ENCODE measurements around the gene SEMA4C.

SEMA4C gene

DNA sequence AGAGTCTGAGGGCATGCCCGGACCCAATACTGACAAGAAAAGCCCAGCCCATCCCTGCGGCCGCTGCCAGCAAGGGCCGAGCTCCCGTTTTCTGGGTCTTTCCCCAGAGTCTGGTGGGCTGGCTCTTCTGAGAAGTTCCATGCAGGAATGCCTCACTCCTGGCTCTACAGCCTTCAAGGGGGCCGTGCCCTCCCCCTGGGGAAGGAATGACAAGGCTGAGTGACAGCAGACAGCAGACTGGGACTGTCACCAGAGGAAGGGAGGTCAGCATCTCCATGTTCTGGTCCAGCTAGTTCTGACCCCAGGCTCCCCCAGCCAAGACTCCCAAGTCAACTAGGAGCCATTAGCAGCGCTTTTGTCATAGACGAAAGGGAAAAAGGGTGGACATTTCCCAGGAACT, 13.0 kb upstream of the SEMA4C start:
- TF ChIP-seq CTCF (IDR thresholded peaks at IDR 0.05; ENCODE audit: low read depth, low read length), result no peak
- H3K36me3 ChIP-seq, result no peaks in the 10 kb centered on the region

DNA sequence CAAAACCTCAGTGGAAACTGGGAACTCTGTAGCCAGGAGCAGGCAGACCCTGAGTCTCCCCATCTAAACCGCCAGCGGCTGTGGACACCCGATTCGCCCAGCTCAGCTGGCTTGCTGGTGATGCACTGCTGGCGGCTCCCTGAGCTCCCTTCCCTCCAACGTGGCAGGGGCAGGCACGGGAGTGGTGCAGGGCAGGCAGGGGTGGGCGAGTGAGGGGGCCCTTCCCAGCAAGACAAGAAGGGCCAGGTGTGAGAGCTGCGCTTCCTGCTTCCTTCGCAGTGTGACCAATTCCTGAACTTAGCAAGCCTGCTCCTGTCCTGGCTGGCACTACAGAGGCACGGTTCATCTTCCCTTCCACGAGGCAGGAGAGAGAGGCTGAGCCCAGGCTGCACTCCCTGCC, 12.3 kb upstream of the SEMA4C start:
- no peak for DNase-seq

More for the DNA sequence above, 13.0 kb upstream of the SEMA4C start:
- Histone ChIP-seq H3K9me3 (ENCODE audit: severe bottlenecking) (no peaks in the 10 kb centered on the region), H3K4me3 (ENCODE audit: low read depth, low read length) (no peak overlapping the region), H3K27ac (no peak overlapping the region), H3K27me3 (ENCODE audit: insufficient read depth, low read depth, severe bottlenecking) (no peaks in the 10 kb centered on the region)
- no peak for DNase-seq

DNA sequence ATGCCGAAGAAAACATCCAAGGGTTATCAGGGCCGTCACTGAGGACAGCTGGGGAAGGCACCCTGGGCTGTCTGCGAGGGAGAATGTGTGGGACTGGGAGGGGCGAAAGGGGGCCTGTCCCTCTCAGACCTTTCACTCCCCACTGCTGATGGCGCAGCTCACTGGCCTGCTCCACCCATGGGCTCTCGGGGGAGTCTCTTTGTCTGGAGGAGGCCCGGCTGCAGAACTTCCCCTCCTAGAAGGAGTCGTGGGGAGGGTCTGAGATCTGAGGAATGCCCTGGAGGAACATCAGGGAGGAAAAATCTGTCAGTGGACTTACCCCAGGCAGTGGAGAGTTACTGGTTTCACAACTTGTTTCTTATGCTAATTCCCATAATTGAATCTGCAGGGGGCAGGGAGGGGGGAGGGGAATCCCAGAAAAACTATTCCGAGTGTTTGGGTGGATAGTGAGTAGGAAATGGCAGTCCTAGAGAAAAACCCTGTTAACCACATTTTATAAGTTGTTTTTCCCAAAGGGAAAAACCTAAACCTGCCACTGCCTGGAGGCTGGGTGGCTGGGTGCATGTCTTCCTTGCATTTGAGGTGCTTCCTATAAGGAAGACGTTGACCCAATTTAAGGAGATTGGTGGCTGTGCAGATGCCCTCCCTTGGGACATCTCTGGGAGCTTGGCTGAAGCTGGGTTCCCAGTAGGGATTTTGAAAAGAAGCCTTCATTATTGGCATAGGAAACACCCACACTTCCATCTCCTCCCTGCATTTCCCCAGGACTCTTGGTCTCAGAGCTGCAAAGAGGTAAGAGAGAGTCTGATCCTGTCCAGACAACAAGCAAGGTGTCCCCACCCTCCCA, 11.7 kb upstream of the SEMA4C start:
- DNase-seq, result no peak
- Histone ChIP-seq H3K36me3 (no peaks in the 10 kb centered on the region), H3K27ac (no peak overlapping the region), H3K9me3 (ENCODE audit: severe bottlenecking) (no peaks in the 10 kb centered on the region), H3K4me3 (ENCODE audit: low read depth, low read length) (no peak overlapping the region), H3K27me3 (ENCODE audit: insufficient read depth, low read depth, severe bottlenecking) (no peaks in the 10 kb centered on the region)
- no peak for TF ChIP-seq CTCF (IDR thresholded peaks at IDR 0.05; ENCODE audit: low read depth, low read length)

More for the DNA sequence above, 12.3 kb upstream of the SEMA4C start:
- Histone ChIP-seq H3K4me3 (ENCODE audit: low read depth, low read length) (no peak overlapping the region), H3K9me3 (ENCODE audit: severe bottlenecking) (no peaks in the 10 kb centered on the region), H3K27ac (no peak overlapping the region), H3K27me3 (ENCODE audit: insufficient read depth, low read depth, severe bottlenecking) (no peaks in the 10 kb centered on the region), H3K36me3 (no peaks in the 10 kb centered on the region)
- TF ChIP-seq CTCF (IDR thresholded peaks at IDR 0.05; ENCODE audit: low read depth, low read length), result no peak

GRCh38 chr2:96880891-96881273, 11.0 kb upstream of the SEMA4C start:
- H3K27ac ChIP-seq, result no peak overlapping the region

GRCh38 chr2:96879545-96880040, 9.7 kb upstream of the SEMA4C start:
- DNase-seq, result no peak
- no peak for TF ChIP-seq CTCF (IDR thresholded peaks at IDR 0.05; ENCODE audit: low read depth, low read length)
- H3K9me3 ChIP-seq (ENCODE audit: severe bottlenecking), result no peaks in the 10 kb centered on the region
- H3K27me3 ChIP-seq (ENCODE audit: insufficient read depth, low read depth, severe bottlenecking), result no peaks in the 10 kb centered on the region
- H3K4me3 ChIP-seq (ENCODE audit: low read depth, low read length), result no peak overlapping the region
- H3K36me3 ChIP-seq, result no peaks in the 10 kb centered on the region
- no peak overlapping the region for H3K27ac ChIP-seq

More at GRCh38 chr2:96880891-96881273, 11.0 kb upstream of the SEMA4C start:
- no peak for TF ChIP-seq CTCF (IDR thresholded peaks at IDR 0.05; ENCODE audit: low read depth, low read length)
- Histone ChIP-seq H3K9me3 (ENCODE audit: severe bottlenecking) (no peaks in the 10 kb centered on the region), H3K36me3 (no peaks in the 10 kb centered on the region), H3K27me3 (ENCODE audit: insufficient read depth, low read depth, severe bottlenecking) (no peaks in the 10 kb centered on the region), H3K4me3 (ENCODE audit: low read depth, low read length) (no peak overlapping the region)
- DNase-seq, result no peak

All from WERI-Rb-1 (cell line).